ENCODE data around the gene MTUS2. TPM values are rescaled to one million over a fixed set of nuclear protein-coding genes. Genes with fewer than 3 reads are reported as not detected.

Gene MTUS2
- total RNA-seq, 1 experiment from 2014 or later = 1.7 TPM

DNA sequence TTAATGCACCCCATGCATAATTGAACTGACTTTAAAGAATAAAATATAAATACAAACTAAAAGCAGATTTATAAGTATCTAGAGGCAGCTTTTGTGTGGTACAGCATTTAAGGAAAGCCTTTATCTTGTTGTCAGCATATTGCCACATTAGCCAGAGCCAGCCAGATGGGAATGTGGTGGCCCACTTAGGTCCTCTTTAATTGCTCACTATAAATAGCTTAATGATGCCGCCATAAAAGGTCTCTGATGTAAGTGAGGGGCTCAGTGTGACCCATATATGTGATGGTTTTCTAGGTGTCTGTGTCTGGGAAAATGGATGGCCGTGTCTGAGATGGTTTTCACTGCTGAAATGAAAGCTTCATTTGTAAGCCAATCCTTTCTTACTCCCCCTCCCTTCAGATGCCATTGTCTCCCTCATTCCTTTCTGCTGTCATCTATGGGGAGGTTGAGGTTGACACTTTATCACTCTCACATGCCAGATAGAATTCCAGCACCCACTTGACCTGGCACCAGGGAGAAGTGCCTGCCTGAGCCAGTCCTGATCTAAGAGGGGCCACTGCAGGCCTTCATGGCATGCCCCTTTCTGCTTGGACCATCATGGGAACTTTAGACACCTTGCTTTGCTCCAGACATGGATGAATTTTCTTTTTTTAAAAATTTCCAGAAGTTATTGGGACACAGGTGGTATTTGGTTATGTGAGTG, 135.3 kb downstream of the MTUS2 start:
- Histone ChIP-seq H3K4me1 (no peaks in the 10 kb centered on the region), H3K4me3 (ENCODE audit: low read depth, low read length) (no peak overlapping the region), H3K9me3 (no peaks in the 10 kb centered on the region), H3K27me3 (replicated peaks; ENCODE audit: control insufficient read depth, insufficient read depth, low read length) (no peaks in the 10 kb centered on the region), H3K36me3 (ENCODE audit: control insufficient read depth, insufficient read depth, low read length) (no peaks in the 10 kb centered on the region)
- H3K4me3 Mint-ChIP-seq (ENCODE audit: unreplicated experiment) = no peak overlapping the region
- ChIA-PET POLR2A (no interaction called here), CTCF (no interaction called here)
- H3K27me3 Mint-ChIP-seq (ENCODE audit: insufficient read depth, unreplicated experiment) = peaks cover 18% of the 10 kb centered on the region
- TF ChIP-seq, protein P1, sequence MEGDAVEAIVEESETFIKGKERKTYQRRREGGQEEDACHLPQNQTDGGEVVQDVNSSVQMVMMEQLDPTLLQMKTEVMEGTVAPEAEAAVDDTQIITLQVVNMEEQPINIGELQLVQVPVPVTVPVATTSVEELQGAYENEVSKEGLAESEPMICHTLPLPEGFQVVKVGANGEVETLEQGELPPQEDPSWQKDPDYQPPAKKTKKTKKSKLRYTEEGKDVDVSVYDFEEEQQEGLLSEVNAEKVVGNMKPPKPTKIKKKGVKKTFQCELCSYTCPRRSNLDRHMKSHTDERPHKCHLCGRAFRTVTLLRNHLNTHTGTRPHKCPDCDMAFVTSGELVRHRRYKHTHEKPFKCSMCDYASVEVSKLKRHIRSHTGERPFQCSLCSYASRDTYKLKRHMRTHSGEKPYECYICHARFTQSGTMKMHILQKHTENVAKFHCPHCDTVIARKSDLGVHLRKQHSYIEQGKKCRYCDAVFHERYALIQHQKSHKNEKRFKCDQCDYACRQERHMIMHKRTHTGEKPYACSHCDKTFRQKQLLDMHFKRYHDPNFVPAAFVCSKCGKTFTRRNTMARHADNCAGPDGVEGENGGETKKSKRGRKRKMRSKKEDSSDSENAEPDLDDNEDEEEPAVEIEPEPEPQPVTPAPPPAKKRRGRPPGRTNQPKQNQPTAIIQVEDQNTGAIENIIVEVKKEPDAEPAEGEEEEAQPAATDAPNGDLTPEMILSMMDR (IDR thresholded peaks at IDR 0.05; ENCODE audit: insufficient read depth in 1 of 2, low read depth in 1 of 2, low read length in 1 of 2, severe bottlenecking in 1 of 2, unreplicated experiment in 1 of 2) = no peak
- H3K9me3 Mint-ChIP-seq (ENCODE audit: unreplicated experiment) = no peaks in the 10 kb centered on the region
- H3K36me3 Mint-ChIP-seq (ENCODE audit: insufficient read depth, unreplicated experiment) = no peaks in the 10 kb centered on the region
- no TSS peak for BruUV-seq (replicated peaks)
- DNase-seq = no peak
- H3K27ac Mint-ChIP-seq (ENCODE audit: unreplicated experiment) = no peak overlapping the region
- intact Hi-C loops (cut with micrococcal nuclease; ENCODE audit: unreplicated experiment) = no loop called here
- H3K4me1 Mint-ChIP-seq (ENCODE audit: low read depth, unreplicated experiment) = no peaks in the 10 kb centered on the region

DNA sequence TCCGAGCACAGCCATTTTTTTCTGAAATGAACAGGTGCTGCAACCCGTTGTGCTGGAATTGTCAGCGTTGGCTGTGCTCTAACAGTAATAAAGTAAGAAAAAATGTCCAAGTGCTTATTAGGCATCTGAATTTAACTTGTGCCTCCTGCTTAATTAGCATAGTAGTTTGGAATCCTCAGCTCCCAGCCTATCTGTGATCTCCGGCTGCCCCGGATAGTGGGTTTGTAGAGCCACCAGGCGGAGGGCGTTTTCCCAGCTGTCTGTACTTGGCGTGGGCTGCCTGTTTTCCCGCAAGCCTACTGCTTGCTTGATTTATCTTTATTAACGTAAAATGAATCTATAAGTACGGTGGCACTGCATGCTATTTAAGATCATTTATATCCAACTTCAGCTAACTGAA, 137.9 kb downstream of the MTUS2 start:
- Mint-ChIP-seq H3K36me3 (ENCODE audit: insufficient read depth, unreplicated experiment) (no peaks in the 10 kb centered on the region), H3K27me3 (ENCODE audit: insufficient read depth, unreplicated experiment) (peaks cover 19% of the 10 kb centered on the region), H3K4me1 (ENCODE audit: low read depth, unreplicated experiment) (no peaks in the 10 kb centered on the region), H3K27ac (ENCODE audit: unreplicated experiment) (no peak overlapping the region), H3K4me3 (ENCODE audit: unreplicated experiment) (no peak overlapping the region), H3K9me3 (ENCODE audit: unreplicated experiment) (no peaks in the 10 kb centered on the region)
- ChIA-PET POLR2A (no interaction called here), CTCF (no interaction called here)
- TF ChIP-seq, protein P1 (IDR thresholded peaks at IDR 0.05; ENCODE audit: insufficient read depth in 1 of 2, low read depth in 1 of 2, low read length in 1 of 2, severe bottlenecking in 1 of 2, unreplicated experiment in 1 of 2) = no peak
- Histone ChIP-seq H3K4me3 (ENCODE audit: low read depth, low read length) (no peak overlapping the region), H3K4me1 (no peaks in the 10 kb centered on the region), H3K27me3 (replicated peaks; ENCODE audit: control insufficient read depth, insufficient read depth, low read length) (no peaks in the 10 kb centered on the region), H3K9me3 (no peaks in the 10 kb centered on the region), H3K36me3 (ENCODE audit: control insufficient read depth, insufficient read depth, low read length) (no peaks in the 10 kb centered on the region)
- intact Hi-C loops (cut with micrococcal nuclease; ENCODE audit: unreplicated experiment) = no loop called here
- DNase-seq = no peak
- BruUV-seq (replicated peaks) = no TSS peak

DNA sequence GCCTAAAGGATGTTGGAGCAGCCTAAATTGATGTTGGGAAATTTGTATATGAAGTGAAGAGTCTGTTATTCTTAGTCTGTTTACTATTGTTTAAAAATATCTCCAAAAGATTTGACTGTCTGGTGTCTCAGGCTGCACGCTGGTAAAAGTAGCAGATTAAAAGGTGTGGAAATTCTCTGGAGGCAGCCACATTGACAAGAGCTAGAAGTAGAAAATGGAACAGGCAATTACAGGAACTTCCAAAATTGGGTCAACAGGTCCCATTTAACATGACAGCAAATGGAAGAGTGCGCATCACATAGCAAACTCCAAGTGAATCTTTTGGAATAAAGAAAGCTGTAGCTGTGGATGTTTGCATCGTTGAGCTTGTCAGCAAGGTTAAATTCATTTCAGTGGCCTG, 138.3 kb downstream of the MTUS2 start:
- CTCF ChIA-PET = no interaction called here

More for the DNA sequence above, 138.3 kb downstream of the MTUS2 start:
- H3K4me3 ChIP-seq (ENCODE audit: low read depth, low read length) = no peak overlapping the region
- H3K9me3 ChIP-seq = no peaks in the 10 kb centered on the region
- Mint-ChIP-seq H3K9me3 (ENCODE audit: unreplicated experiment) (no peaks in the 10 kb centered on the region), H3K27ac (ENCODE audit: unreplicated experiment) (no peak overlapping the region), H3K4me1 (ENCODE audit: low read depth, unreplicated experiment) (no peaks in the 10 kb centered on the region), H3K4me3 (ENCODE audit: unreplicated experiment) (no peak overlapping the region), H3K27me3 (ENCODE audit: insufficient read depth, unreplicated experiment) (peaks cover 19% of the 10 kb centered on the region), H3K36me3 (ENCODE audit: insufficient read depth, unreplicated experiment) (no peaks in the 10 kb centered on the region)
- H3K27me3 ChIP-seq (replicated peaks; ENCODE audit: control insufficient read depth, insufficient read depth, low read length) = no peaks in the 10 kb centered on the region
- no peaks in the 10 kb centered on the region for H3K4me1 ChIP-seq
- H3K36me3 ChIP-seq (ENCODE audit: control insufficient read depth, insufficient read depth, low read length) = no peaks in the 10 kb centered on the region
- POLR2A ChIA-PET = no interaction called here
- intact Hi-C loops (cut with micrococcal nuclease; ENCODE audit: unreplicated experiment) = no loop called here
- TF ChIP-seq, protein P1 (IDR thresholded peaks at IDR 0.05; ENCODE audit: insufficient read depth in 1 of 2, low read depth in 1 of 2, low read length in 1 of 2, severe bottlenecking in 1 of 2, unreplicated experiment in 1 of 2) = no peak
- BruUV-seq (replicated peaks) = no TSS peak
- DNase-seq = no peak
